Sigmoid colon (tissue), 4 donors: Measurements from ENCODE around the gene CHCHD1.

Experiments
- EP300 ChIP-seq, 4 donors: sonication (generic); formaldehyde crosslinking; IDR thresholded peaks; one replicate each; pipeline ENCODE4 v1.6.1; 2017; ENCODE audit warnings: antibody characterized with exemption in 4 of 4
- POLR2A ChIP-seq, 2 donors: fragments of 450-650 bp; IDR thresholded peaks; one replicate each; pipeline ENCODE4 v1.6.1; 2016; ENCODE audit warnings: antibody characterized with exemption in 2 of 2, mild to moderate bottlenecking in 2 of 2, moderate library complexity in 2 of 2
- POLR2AphosphoS5 ChIP-seq, 4 donors: sonication (generic); formaldehyde crosslinking; IDR thresholded peaks; one replicate each; pipeline ENCODE4 v1.6.1; 2017; ENCODE audit warnings: antibody characterized with exemption in 4 of 4
- TF ChIP-seq, protein P1 (sequence below), 4 experiments: fragments of 450-650 bp in 3 of 4; fragments of 200-600 bp in 1 of 4; IDR thresholded peaks; one replicate each; pipeline ENCODE4 v1.5.1; 2016 to 2019; ENCODE audit warnings: antibody characterized with exemption in 4 of 4, mild to moderate bottlenecking in 3 of 4, moderate library complexity in 2 of 4

DNA sequence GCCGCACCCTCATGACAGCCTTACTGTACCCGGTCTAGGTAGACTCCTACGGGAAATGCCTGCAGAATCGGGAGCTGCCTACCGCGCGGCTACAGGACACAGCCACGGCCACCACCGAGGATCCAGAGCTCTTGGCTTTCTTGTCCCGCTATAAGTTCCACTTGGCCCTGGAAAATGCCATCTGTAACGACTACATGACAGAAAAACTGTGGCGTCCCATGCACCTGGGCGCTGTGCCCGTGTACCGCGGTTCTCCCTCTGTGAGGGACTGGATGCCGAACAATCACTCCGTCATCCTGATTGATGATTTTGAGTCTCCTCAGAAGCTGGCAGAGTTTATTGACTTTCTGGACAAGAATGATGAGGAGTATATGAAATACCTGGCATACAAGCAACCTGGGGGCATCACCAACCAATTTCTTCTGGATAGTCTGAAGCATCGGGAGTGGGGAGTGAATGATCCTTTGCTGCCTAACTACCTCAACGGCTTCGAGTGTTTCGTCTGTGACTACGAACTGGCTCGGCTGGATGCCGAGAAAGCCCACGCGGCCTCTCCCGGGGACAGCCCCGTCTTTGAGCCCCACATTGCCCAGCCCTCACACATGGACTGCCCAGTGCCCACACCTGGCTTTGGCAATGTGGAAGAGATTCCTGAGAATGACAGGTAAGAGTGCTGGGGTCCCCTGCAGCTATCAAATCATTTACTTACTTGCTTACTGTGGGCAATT lies 8.5 kb upstream of the CHCHD1 start:
- TF ChIP-seq, protein P1, sequence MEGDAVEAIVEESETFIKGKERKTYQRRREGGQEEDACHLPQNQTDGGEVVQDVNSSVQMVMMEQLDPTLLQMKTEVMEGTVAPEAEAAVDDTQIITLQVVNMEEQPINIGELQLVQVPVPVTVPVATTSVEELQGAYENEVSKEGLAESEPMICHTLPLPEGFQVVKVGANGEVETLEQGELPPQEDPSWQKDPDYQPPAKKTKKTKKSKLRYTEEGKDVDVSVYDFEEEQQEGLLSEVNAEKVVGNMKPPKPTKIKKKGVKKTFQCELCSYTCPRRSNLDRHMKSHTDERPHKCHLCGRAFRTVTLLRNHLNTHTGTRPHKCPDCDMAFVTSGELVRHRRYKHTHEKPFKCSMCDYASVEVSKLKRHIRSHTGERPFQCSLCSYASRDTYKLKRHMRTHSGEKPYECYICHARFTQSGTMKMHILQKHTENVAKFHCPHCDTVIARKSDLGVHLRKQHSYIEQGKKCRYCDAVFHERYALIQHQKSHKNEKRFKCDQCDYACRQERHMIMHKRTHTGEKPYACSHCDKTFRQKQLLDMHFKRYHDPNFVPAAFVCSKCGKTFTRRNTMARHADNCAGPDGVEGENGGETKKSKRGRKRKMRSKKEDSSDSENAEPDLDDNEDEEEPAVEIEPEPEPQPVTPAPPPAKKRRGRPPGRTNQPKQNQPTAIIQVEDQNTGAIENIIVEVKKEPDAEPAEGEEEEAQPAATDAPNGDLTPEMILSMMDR (IDR thresholded peaks at IDR 0.05), result no peak
- no peak for TF ChIP-seq POLR2AphosphoS5 (IDR thresholded peaks at IDR 0.05)
- no peak for TF ChIP-seq POLR2A (IDR thresholded peaks at IDR 0.05)
- TF ChIP-seq EP300 (IDR thresholded peaks at IDR 0.05), result no peak
